ENCODE measurements around the gene CCDC149. TPM values are rescaled to one million over a fixed set of nuclear protein-coding genes. Genes with fewer than 3 reads are reported as not detected.

The CCDC149 gene
- total RNA-seq, 1 experiment from 2014 or later = 3.6 TPM

- ATAC-seq = no peak
- H3K27ac ChIP-seq (ENCODE audit: low read length) = no peak overlapping the region
- in situ Hi-C loops (cut with HindIII; ENCODE audit: low pct_unique_long_range_greater_than_20kb, low sequenced_read_pairs) = no loop called here
These were observed 131.8 kb downstream of the CCDC149 start for GRCh38 chr4:24780936-24781495.

DNA sequence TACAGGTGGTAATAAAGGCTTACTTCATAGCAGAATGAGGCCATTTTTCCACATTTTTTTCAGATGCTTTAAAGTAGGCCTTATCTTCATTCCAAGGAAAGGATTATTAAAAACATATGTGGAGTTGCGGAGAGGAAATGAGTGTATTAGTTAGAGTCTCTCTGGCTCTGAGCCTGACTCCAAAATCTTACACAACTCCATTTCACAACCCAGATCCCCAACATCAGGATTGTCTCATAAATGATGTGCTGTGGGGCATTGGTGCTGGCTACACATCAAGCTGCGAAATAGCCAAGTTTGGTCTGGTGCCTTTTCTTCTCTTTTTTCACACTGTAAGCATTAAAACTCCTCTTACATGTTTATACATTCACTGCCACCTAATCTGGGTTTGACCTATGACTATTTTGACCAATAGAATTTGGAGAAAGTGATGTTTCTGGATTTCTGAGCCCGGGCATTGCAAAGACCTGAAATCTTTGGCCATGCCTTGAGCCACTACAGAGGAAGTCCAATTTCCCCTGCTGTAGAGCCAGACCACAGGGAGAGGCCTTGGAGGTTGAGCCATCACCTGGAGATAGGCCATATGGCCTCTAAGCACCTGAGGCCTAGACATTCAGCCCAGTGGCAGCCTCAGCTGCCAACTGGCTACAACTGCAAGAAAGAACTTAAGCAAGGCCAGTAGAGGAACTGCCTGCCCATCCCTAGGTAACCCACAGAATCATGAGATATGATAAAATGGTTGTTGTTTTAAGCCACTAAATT is 134.2 kb downstream of the CCDC149 start:
- intact Hi-C loops (cut with micrococcal nuclease; ENCODE audit: unreplicated experiment) = no loop called here
- no peak overlapping the region for H3K27ac ChIP-seq (ENCODE audit: low read length)
- no peak for ATAC-seq
- TF ChIP-seq TCF7L2 (IDR thresholded peaks at IDR 0.05; ENCODE audit: low read depth, low read length) (no peak), POLR2AphosphoS5 (IDR thresholded peaks at IDR 0.05; ENCODE audit: low read depth, low read length) (no peak), SIN3A (IDR thresholded peaks at IDR 0.05; ENCODE audit: borderline replicate concordance, insufficient read depth, low read depth, low read length) (no peak)
- TF ChIP-seq, protein P1, sequence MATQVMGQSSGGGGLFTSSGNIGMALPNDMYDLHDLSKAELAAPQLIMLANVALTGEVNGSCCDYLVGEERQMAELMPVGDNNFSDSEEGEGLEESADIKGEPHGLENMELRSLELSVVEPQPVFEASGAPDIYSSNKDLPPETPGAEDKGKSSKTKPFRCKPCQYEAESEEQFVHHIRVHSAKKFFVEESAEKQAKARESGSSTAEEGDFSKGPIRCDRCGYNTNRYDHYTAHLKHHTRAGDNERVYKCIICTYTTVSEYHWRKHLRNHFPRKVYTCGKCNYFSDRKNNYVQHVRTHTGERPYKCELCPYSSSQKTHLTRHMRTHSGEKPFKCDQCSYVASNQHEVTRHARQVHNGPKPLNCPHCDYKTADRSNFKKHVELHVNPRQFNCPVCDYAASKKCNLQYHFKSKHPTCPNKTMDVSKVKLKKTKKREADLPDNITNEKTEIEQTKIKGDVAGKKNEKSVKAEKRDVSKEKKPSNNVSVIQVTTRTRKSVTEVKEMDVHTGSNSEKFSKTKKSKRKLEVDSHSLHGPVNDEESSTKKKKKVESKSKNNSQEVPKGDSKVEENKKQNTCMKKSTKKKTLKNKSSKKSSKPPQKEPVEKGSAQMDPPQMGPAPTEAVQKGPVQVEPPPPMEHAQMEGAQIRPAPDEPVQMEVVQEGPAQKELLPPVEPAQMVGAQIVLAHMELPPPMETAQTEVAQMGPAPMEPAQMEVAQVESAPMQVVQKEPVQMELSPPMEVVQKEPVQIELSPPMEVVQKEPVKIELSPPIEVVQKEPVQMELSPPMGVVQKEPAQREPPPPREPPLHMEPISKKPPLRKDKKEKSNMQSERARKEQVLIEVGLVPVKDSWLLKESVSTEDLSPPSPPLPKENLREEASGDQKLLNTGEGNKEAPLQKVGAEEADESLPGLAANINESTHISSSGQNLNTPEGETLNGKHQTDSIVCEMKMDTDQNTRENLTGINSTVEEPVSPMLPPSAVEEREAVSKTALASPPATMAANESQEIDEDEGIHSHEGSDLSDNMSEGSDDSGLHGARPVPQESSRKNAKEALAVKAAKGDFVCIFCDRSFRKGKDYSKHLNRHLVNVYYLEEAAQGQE (IDR thresholded peaks at IDR 0.05; ENCODE audit: insufficient read depth in 1 of 2, low read depth in 2 of 2, low read length in 1 of 2) = no peak
- TF ChIP-seq, protein P2, sequence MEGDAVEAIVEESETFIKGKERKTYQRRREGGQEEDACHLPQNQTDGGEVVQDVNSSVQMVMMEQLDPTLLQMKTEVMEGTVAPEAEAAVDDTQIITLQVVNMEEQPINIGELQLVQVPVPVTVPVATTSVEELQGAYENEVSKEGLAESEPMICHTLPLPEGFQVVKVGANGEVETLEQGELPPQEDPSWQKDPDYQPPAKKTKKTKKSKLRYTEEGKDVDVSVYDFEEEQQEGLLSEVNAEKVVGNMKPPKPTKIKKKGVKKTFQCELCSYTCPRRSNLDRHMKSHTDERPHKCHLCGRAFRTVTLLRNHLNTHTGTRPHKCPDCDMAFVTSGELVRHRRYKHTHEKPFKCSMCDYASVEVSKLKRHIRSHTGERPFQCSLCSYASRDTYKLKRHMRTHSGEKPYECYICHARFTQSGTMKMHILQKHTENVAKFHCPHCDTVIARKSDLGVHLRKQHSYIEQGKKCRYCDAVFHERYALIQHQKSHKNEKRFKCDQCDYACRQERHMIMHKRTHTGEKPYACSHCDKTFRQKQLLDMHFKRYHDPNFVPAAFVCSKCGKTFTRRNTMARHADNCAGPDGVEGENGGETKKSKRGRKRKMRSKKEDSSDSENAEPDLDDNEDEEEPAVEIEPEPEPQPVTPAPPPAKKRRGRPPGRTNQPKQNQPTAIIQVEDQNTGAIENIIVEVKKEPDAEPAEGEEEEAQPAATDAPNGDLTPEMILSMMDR (IDR thresholded peaks at IDR 0.05) = no peak
- DNase-seq (ENCODE audit: low read depth, low spot score) = no peak
- no peak overlapping the region for H3K4me3 ChIP-seq (ENCODE audit: low read depth in 2 of 2, low read length in 2 of 2)
- in situ Hi-C loops (cut with HindIII; ENCODE audit: low pct_unique_long_range_greater_than_20kb, low sequenced_read_pairs) = no loop called here
- H3K9me3 ChIP-seq (ENCODE audit: control insufficient read depth, insufficient read depth, low read depth, low read length) = no peaks in the 10 kb centered on the region
- H3K4me1 ChIP-seq (ENCODE audit: control insufficient read depth, insufficient read depth, low read length) = no peaks in the 10 kb centered on the region
- no peaks in the 10 kb centered on the region for H3K36me3 ChIP-seq (ENCODE audit: control insufficient read depth, insufficient read depth, low read length)
- H3K27me3 ChIP-seq (ENCODE audit: control insufficient read depth, insufficient read depth, low read length) = no peaks in the 10 kb centered on the region
- POLR2A ChIA-PET = no interaction called here
- CTCF ChIA-PET = no interaction called here
- no TSS peak for BruUV-seq (replicated peaks)

More at GRCh38 chr4:24780936-24781495, 131.8 kb downstream of the CCDC149 start:
- no peaks in the 10 kb centered on the region for H3K27me3 ChIP-seq (ENCODE audit: control insufficient read depth, insufficient read depth, low read length)
- BruUV-seq (replicated peaks) = no TSS peak
- no peaks in the 10 kb centered on the region for H3K36me3 ChIP-seq (ENCODE audit: control insufficient read depth, insufficient read depth, low read length)
- no peaks in the 10 kb centered on the region for H3K9me3 ChIP-seq (ENCODE audit: control insufficient read depth, insufficient read depth, low read depth, low read length)
- no peaks in the 10 kb centered on the region for H3K4me1 ChIP-seq (ENCODE audit: control insufficient read depth, insufficient read depth, low read length)
- TF ChIP-seq TCF7L2 (IDR thresholded peaks at IDR 0.05; ENCODE audit: low read depth, low read length) (no peak), POLR2AphosphoS5 (IDR thresholded peaks at IDR 0.05; ENCODE audit: low read depth, low read length) (no peak), SIN3A (IDR thresholded peaks at IDR 0.05; ENCODE audit: borderline replicate concordance, insufficient read depth, low read depth, low read length) (no peak)
- TF ChIP-seq, protein P2 (IDR thresholded peaks at IDR 0.05) = no peak
- TF ChIP-seq, protein P1 (IDR thresholded peaks at IDR 0.05; ENCODE audit: insufficient read depth in 1 of 2, low read depth in 2 of 2, low read length in 1 of 2) = no peak
- intact Hi-C loops (cut with micrococcal nuclease; ENCODE audit: unreplicated experiment) = no loop called here
- ChIA-PET POLR2A (no interaction called here), CTCF (no interaction called here)
- no peak for DNase-seq (ENCODE audit: low read depth, low spot score)
- H3K4me3 ChIP-seq (ENCODE audit: low read depth in 2 of 2, low read length in 2 of 2) = no peak overlapping the region

Data from Panc1 (cell line).